M059J (cell line): Measurements from ENCODE around the gene ASB2. TPM values are rescaled to one million over a fixed set of nuclear protein-coding genes. Genes with fewer than 3 reads are reported as not detected.

Experiments
- DNase-seq: peaks from one replicate; pipeline ENCODE4 v3.0.0-alpha.2; 2012; ENCODE audit warnings: low read depth
- total RNA-seq: library from RNA; depleted of rRNA; stranded (reverse); fragments of >200 nt; shearing (Covaris generic); gene quantifications from 2 replicates; pipeline ENCODE4 v1.2.3, GENCODE V29; 2014

Gene ASB2
- total RNA-seq, 1 experiment from 2014 or later = not detected

DNA sequence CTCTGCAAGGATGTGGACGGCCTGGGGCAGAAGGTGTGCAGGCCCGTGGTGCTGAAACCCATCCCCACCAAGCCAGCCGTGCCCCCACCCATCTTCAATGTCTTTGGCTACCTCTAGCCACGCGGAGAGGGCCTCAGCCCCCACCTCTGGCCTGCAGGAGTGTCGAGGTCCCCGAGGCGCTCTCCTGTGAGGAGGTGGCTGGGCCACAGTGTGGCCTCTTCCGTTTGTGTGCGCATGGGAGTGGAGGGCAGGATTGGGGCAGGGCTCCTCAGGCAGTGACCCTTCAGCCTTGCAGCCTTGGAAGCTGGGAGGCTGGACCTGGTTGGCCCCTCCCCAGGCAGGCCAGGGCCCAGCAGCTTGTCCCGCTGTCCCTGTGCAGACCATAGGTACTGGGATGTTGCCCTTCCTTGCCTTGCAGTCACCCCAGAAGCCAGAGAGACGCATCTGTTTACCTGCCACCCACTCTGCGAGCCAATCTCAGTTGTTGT, 47.3 kb downstream of the ASB2 start:
- DNase-seq = no peak

DNA sequence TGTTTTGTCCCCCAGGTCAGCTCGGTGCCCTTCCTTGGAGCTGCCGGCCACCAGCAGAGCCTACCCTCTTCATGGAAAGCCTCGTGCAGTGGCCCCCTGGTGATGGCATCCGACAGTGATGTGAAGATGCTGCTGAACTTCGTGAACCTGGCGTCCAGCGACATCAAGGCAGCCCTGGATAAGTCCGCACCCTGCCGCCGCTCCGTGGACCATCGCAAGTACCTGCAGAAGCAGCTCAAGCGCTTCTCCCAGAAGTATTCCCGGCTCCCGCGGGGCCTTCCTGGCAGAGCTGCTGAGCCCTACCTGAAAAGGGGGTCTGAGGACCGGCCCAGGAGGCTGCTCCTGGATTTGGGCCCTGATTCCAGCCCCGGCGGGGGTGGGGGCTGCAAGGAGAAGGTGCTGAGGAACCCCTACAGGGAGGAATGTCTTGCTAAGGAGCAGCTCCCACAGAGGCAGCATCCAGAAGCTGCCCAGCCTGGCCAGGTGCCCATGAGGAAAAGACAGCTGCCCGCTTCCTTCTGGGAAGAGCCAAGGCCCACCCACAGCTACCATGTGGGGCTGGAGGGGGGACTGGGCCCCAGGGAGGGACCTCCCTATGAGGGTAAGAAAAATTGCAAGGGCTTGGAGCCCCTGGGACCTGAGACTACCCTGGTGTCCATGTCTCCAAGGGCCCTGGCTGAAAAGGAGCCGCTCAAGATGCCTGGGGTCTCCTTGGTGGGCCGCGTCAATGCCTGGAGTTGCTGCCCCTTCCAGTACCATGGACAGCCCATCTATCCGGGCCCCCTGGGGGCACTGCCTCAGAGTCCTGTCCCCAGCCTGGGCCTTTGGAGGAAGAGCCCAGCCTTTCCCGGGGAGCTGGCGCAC, 48.0 kb downstream of the ASB2 start:
- DNase-seq = no peak

DNA sequence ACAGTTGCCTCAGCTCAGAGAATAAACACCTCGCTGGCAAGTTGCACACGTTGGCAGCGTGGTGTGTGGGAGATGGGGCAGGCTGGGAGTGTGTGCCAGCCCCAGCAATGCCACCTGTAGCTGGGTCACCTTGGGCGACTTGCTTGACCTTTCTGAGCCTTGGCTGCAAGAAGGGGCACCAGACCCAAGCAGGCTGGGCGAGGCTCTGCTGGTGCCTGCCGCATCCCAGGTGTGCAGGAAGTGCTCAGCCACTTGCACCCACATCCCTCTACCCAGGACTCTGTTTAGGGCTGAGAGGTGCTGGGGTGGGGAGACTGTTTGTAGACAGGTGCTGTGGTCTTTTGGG, 48.6 kb downstream of the ASB2 start:
- DNase-seq = no peak

DNA sequence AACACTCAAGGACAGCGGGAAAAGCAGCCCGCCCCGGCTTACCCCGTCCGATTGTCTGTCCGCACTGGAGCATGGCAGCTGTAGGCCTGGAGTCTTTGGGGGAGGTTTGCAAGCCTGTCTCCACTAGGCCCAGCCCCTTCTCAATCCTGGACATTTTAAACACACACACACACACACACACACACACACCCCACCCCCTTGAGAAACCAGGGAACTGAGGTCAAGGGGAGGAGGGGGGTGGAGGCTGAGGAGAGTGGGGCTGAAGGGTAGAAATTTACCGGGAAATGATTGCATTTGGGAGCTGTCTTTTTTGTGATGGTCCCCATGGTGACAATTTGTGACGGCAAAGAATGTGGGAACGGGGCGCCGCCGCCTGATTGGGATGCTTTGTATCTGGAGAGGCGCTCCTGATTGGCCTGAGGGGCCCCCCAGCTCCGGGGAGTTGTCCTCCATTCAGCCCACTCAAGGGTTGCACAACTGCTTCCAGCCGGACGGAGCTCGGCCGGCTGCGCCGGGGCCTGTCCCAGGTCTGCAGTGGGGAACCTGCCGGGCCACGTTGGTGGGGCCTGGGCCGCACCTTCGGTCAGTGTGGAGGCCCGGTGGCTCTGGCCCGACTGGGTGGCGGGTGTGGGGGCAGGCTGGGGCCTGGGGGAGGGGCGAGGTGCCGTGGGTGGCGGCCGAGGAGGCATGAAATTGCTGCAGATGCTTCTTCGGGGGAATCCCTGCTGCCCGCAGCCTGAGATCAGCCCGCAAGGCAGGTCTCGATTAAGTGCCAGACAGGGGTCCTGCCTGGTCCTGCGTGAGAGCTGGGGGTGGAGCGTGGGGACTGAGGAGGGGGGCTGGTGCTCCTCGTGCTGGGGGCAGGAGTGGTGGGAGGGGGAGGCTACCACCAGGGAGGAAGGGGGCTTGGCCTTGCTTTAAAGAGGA, 49.2 kb downstream of the ASB2 start, which contains the start of gene FAM181A:
Gene FAM181A, plus strand, starts transcription at position 472 of the 927 bp plus-strand sequence. CDS start 942 bp downstream, outside the sequence.
- no peak for DNase-seq

DNA sequence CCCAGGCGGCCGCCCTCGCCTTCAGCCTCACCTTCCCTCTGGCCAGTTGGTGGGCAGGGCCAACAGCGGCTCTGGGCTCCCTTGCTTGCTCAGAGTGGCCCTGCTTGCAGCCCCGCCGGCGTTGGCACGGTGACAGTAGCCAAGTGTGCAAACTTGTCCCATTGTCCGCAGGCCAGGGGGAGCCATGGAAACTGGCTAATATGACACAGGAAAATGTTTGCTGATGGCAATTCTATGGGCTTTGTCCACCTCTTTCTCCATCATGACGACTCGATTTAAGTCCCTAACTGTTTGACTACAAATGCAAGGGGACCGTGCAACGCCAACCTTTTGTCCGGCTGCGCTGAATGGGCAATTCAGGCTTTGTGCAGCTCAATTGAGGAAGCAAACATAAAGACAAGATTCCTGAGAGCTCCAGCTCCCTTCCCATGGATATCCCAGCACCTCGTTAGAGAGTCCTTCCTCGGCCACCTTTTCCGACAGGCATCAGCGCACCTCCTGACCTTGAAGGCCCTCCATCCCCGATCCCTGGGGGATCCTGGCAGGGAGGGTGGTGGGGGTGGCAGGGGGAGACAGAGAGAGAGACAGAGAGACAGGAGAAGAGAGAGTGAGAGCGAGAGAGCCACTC, 50.0 kb downstream of the ASB2 start:
- DNase-seq = no peak

DNA sequence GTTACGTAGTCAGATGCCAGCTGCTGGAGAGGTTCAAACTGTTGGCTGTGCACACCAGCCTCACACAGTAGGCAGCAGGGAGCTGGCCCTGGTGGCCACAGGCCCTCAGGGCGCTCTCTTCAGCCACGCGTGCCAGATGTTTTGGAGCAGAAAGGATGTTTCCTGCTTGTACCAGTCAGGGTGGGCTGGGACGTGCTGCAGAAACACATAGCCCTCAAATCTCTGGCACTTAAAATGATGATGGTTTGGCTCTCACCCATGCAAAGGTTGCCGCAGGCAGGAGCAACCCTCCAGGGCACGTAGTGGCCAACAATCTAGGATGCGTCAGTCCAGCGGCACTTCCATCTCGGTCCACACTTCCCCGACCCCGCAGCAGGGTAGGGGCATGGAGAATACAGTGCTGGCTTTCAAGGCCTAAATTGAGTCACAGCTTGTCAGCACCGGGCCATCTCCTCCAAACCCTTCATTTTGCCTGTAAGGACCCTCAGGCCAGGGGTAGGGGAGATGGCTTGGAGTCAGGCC, 50.9 kb downstream of the ASB2 start:
- DNase-seq = no peak

DNA sequence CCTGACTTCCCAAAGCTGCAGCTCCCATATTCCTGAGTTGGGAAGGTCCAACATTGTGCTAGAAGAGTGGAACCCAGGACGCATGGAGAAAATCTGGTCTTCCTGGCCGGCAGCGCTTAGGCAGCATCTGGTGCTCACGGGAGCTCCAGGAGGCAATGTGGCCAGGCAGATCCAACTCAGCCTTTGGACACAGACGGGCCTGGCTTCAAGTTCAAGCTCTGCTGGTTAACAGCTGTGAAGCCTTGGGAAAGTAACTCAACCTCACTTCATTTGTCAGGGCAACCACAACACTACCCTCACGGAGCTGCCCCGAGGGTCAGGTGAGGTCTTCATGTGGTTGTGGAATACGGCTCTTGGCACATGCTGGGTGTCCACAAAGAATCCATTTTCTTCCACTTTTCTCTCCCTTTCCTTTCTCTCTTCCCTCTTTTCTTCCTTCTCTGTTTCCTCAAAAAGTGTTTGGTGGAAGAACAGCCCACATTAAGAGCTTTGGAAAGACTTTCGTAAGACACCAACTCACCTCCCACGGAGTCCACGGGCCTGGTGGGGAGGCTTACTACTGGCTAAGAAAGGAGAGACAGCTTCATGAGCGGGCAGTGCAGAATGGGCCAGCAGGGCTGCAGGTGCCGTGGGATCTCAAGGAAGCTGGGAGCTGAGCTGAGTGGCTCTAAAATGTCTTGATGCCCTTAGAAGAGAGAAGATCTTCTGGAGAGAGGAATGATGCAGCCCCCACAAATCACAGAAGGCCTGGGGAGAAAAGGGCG, 51.6 kb downstream of the ASB2 start:
- no peak for DNase-seq

DNA sequence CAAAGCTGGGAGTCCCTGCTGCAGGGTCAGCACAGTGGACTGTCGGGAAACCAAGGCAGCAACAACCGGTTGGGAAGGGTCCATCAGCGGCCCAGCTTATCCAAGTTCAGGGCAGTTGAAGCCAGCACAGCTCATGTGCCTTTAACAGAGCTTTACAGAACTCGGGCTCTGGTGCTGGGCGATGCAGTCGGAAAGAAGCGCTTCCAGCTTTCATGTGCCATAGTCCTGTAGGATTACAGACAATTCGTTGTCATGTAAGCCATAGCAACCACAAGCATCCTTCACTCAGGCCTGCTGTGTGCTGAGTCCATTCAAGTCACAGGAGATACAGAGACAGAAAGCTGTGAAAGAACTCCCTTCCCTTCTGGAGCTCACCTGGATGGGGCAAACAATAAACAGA, 52.7 kb downstream of the ASB2 start:
- no peak for DNase-seq

DNA sequence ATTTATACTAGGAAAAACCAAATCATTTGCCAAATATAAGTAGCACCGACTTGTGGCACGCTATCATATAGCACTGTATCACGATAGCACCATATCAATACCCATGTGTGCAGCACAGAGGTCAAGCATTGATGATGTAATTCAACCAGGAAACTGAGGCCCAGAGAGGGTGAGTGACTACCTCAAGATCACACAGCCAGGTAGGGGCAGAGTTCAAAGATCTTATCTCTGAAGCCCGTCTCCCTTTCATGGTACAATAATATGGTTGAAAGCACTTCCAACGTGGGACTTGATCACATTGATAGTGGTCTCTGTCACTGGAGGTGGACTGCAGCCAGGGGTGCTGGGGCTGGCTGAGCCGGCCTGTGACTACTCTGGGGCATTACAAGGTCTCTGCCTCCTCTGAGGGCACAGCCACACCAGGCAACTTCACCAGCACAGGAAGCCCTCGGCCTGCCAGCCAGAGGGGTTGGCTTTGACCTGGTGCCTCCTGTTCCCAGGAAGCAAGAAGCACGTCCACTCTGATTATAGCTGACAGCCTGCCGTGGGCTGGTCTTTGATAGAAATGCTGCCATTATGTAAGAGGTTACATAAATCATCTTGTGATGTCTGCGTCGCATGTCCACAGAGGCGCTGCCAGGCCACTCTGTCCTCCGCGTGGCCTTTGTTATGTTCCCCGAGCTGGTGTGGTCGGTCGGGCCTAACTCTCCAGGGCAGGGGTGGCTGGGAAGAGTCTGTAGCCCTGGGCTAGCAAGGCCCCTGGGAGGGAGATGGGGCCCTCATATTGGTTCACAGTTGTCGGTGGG, 55.2 kb downstream of the ASB2 start:
- no peak for DNase-seq

DNA sequence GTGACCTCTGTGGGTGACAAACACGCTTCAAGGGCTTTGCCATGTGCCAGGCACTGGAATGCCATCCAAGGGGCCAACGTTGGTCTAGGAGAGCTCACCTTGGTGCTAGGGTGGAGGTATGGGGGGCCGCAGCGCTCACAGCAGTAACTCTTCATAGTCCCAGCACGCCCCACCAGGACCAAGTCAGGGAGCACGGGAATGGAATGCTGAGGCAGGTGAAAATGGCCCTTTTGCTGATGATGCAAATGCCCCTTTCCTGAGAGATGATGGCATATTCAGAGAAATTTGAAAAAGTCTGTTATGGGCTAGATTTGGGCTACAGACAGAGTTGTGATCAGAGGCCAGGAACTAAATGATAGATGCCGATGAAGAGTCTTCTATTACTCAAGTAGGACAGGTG, 59.2 kb downstream of the ASB2 start:
- DNase-seq = no peak

DNA sequence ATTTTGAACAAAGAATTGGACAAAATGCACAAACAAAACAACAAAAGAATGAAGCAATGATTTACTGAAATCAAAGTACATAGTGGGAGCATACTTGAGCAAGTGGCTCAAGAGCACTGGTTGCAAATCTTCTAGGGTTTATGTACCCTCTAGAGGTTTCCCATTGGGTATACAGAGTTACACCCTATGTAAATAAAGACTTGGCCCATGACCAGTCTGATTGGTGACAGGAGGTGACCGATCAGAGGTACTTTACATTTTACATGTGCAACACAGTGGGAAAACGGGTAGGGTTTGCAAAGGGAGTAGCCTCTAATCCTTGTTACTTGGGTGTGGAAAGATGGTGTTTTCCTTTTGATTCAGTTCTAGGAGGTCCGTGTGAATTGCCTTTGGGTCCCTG, 59.9 kb downstream of the ASB2 start:
- no peak for DNase-seq

DNA sequence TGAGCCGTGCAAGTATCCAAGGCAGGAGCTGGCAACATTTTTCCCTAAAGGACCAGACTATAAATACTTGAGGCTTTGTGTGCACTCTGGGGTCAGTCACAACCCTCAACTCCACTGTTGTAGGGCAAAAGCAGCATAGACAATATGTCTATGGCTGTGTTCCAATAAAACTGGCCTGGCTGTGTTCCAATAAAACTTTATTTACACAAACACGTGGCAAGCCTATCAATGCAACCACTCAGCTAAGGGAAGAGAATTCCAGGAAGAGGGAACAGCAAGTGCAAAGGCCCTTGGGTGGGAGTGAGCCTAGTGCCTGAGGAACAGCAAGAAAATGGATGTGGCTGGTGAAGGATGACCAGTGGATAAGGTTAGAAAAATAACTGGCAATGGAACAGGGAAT, 60.6 kb downstream of the ASB2 start:
- DNase-seq = no peak

DNA sequence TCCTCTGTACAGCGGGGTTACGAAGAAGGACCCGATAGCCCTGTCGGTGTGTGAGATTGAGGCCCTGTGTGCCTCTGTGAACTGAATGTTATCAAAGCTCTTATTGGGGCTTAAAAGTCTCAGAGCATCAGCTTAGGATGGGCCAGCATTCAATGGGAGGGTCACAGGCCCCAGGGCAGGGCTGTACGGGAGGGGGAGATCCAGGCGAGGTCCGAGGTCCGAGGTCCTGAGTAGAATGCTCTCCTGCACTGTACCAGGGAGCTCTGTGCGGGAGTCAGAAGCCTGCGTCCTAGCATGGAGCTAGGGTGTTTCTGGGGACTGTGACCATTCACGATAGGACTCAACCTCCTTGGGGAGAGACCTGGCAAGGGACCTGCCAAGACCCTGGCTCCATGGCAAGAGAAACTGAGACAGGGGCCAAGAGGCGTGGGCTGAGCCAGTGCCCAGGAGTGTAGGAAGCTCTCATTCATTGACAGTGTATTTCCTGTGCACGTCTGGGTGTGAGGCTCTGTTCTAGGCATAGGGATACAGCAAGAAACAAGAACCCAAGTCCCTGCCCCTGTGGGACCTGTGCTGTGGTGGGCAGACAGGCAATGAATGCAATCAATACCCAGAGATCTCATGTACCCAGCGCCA, 61.2 kb downstream of the ASB2 start:
- DNase-seq = no peak

DNA sequence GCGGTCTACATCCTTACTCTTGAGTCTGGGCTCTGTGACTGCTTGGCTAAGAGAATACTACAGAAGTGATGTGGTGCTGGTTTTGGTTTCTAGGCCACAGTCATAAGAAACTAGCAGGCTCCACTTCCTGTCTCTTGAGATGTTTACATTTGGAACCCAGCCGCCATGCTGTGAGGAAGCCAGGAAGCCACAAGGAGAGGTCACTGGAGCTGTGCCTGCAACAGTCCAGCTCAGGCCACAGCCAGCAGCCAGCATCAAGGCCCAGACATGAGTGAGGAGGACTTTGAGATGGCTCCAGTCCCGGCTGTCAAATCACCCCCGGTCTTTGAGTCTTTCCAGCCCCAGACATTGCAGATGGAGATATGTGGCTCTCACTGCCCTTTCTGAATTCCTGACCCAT, 62.1 kb downstream of the ASB2 start:
- peak; percentile 20 for DNase-seq

DNA sequence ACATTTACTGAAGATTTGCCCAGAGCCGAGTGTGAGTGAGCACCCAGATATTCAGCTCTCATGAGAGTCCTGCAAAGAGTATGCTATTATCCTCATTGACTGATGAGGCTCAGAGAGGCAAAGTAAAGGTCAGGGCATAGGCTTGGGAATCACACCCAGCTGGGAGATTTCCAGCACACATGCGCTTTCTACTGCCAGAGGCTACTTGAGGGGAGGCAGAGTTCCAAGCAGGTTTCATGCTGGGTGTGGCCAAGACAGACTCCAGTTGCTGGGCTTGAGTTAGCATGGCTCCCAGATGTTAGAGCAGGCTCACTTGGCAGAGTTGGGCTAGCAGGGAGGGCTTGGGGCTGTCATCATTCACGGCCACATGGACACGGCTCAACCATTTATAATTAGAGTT, 63.6 kb downstream of the ASB2 start:
- no peak for DNase-seq

DNA sequence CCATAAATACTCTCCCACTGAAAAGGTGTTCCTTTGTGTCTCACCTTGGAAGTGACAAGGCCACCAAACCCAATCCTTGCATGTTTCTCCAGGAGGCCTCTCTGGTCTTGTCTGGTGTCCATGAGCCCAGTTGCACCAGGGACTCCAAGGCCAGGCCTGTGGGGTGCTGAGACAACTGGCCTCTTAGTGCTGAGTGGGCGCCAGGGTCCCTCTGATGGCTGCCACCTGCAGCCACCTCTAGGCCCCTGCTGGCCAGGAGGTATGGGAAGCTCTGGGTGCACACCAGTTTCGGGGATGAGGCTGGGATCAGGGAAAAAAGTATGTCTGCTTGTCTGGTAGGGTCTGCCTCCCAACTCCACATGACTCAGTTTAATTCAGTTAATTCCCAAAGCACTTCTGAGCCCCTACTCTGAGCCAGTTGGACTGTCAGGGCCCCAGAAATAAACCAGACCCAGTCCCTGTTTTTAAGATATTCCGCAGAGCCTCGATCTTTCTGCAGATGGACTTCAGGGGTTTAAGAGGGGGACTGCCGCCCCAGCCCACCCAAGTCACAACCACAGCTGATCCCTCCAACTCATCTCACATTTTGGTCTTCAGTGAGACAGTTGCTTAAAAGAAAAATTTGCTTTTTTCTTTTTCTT, 64.3 kb downstream of the ASB2 start:
- DNase-seq = no peak

DNA sequence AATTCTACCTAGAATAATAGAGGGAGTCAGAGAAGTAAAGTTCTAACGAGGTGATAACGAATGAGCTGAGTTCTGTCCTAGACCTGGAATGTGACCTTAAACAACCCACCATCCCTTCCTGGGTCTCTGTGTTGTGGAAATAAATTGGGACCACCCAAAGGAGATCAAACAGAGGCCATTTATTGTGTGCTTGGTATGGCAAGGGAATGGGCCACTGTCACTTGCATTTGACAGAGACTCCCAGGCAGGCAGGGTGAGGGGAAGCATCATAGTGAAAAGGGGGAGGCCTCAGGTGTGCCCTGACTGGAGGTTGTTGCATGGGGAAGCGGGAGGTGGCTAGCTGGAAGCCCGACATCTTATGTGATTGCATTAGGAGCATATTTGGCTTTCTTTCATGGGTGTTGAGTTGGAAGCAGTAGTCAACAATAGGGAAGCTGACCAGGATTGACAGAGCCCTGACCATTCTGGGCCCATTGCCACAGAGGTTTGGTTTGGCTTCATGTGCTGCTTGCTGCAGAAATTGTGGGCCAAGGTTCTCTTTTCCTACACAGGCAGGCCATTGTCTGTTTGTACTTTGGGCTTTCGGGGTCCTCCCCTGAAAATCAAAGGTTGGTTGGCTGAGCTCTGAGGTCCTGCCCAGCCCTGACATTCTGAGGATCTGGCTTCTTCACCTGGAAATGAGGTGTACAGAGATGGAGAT, 66.8 kb downstream of the ASB2 start:
- no peak for DNase-seq
